Measurements from ENCODE around the gene MTMR3.

MTMR3 gene

GRCh38 chr22:29992341-29993275, 109.6 kb downstream of the MTMR3 start:
- Histone ChIP-seq H3K4me3 (ENCODE audit: low read depth in 1 of 2, low read length in 2 of 2) (no peak overlapping the region), H3K27me3 (ENCODE audit: low read depth, low read length) (no peaks in the 10 kb centered on the region), H3K27ac (ENCODE audit: low read length) (no peak overlapping the region), H3K9me3 (ENCODE audit: control insufficient read depth in 1 of 2, low read length in 2 of 2) (no peaks in the 10 kb centered on the region), H3K4me1 (ENCODE audit: control insufficient read depth in 1 of 2, insufficient read depth in 2 of 2, low read length in 2 of 2) (no peaks in the 10 kb centered on the region), H3K36me3 (ENCODE audit: control insufficient read depth in 1 of 2, insufficient read depth in 2 of 2, low read length in 2 of 2) (peaks cover 9 to 26% of the 10 kb centered on the region in 2 donors)

- no peak overlapping the region for H3K4me3 ChIP-seq (ENCODE audit: low read depth in 1 of 2, low read length in 2 of 2)
- H3K9me3 ChIP-seq (ENCODE audit: control insufficient read depth in 1 of 2, low read length in 2 of 2), result no peaks in the 10 kb centered on the region
- H3K36me3 ChIP-seq (ENCODE audit: control insufficient read depth in 1 of 2, insufficient read depth in 2 of 2, low read length in 2 of 2), result peaks cover 16 to 26% of the 10 kb centered on the region in 2 donors
- no peaks in the 10 kb centered on the region for H3K4me1 ChIP-seq (ENCODE audit: control insufficient read depth in 1 of 2, insufficient read depth in 2 of 2, low read length in 2 of 2)
- no peaks in the 10 kb centered on the region for H3K27me3 ChIP-seq (ENCODE audit: low read depth, low read length)
- peak overlapping the region; percentile 34 for H3K27ac ChIP-seq (ENCODE audit: low read length)
Observed at GRCh38 chr22:29994027-29994715, 111.2 kb downstream of the MTMR3 start.

- Histone ChIP-seq H3K4me1 (ENCODE audit: control insufficient read depth in 1 of 2, insufficient read depth in 2 of 2, low read length in 2 of 2) (no peaks in the 10 kb centered on the region), H3K4me3 (ENCODE audit: low read depth in 1 of 2, low read length in 2 of 2) (no peak overlapping the region), H3K27me3 (ENCODE audit: low read depth, low read length) (no peaks in the 10 kb centered on the region), H3K9me3 (ENCODE audit: control insufficient read depth in 1 of 2, low read length in 2 of 2) (no peaks in the 10 kb centered on the region), H3K27ac (ENCODE audit: low read length) (peak overlapping the region; percentile 34), H3K36me3 (ENCODE audit: control insufficient read depth in 1 of 2, insufficient read depth in 2 of 2, low read length in 2 of 2) (peaks cover 17 to 26% of the 10 kb centered on the region in 2 donors)
Observed at GRCh38 chr22:29994943-29995342, 112.0 kb downstream of the MTMR3 start.

GRCh38 chr22:29997107-29997506, 114.1 kb downstream of the MTMR3 start:
- no peak overlapping the region for H3K27ac ChIP-seq (ENCODE audit: low read length)
- no peaks in the 10 kb centered on the region for H3K9me3 ChIP-seq (ENCODE audit: control insufficient read depth in 1 of 2, low read length in 2 of 2)
- H3K4me1 ChIP-seq (ENCODE audit: control insufficient read depth in 1 of 2, insufficient read depth in 2 of 2, low read length in 2 of 2), result no peaks in the 10 kb centered on the region
- peaks cover 11 to 14% of the 10 kb centered on the region in 2 donors for H3K36me3 ChIP-seq (ENCODE audit: control insufficient read depth in 1 of 2, insufficient read depth in 2 of 2, low read length in 2 of 2)
- H3K4me3 ChIP-seq (ENCODE audit: low read depth in 1 of 2, low read length in 2 of 2), result no peak overlapping the region
- no peaks in the 10 kb centered on the region for H3K27me3 ChIP-seq (ENCODE audit: low read depth, low read length)

- Histone ChIP-seq H3K36me3 (ENCODE audit: control insufficient read depth in 1 of 2, insufficient read depth in 2 of 2, low read length in 2 of 2) (peaks cover 8 to 12% of the 10 kb centered on the region in 2 donors), H3K9me3 (ENCODE audit: control insufficient read depth in 1 of 2, low read length in 2 of 2) (no peaks in the 10 kb centered on the region), H3K27me3 (ENCODE audit: low read depth, low read length) (no peaks in the 10 kb centered on the region), H3K4me3 (ENCODE audit: low read depth in 1 of 2, low read length in 2 of 2) (no peak overlapping the region), H3K4me1 (ENCODE audit: control insufficient read depth in 1 of 2, insufficient read depth in 2 of 2, low read length in 2 of 2) (no peaks in the 10 kb centered on the region), H3K27ac (ENCODE audit: low read length) (no peak overlapping the region)
Observed at GRCh38 chr22:29997516-29997915, 114.5 kb downstream of the MTMR3 start.

- H3K27ac ChIP-seq (ENCODE audit: low read length), result no peak overlapping the region
- H3K27me3 ChIP-seq (ENCODE audit: low read depth, low read length), result no peaks in the 10 kb centered on the region
- H3K4me3 ChIP-seq (ENCODE audit: low read depth in 1 of 2, low read length in 2 of 2), result no peak overlapping the region
- no peaks in the 10 kb centered on the region for H3K4me1 ChIP-seq (ENCODE audit: control insufficient read depth in 1 of 2, insufficient read depth in 2 of 2, low read length in 2 of 2)
- peaks cover 15% of the 10 kb centered on the region in 2 donors for H3K36me3 ChIP-seq (ENCODE audit: control insufficient read depth in 1 of 2, insufficient read depth in 2 of 2, low read length in 2 of 2)
- no peaks in the 10 kb centered on the region for H3K9me3 ChIP-seq (ENCODE audit: control insufficient read depth in 1 of 2, low read length in 2 of 2)
Observed at GRCh38 chr22:29998627-29999384, 115.8 kb downstream of the MTMR3 start.

GRCh38 chr22:30000566-30000965, 117.6 kb downstream of the MTMR3 start:
- Histone ChIP-seq H3K27me3 (ENCODE audit: low read depth, low read length) (no peaks in the 10 kb centered on the region), H3K36me3 (ENCODE audit: control insufficient read depth in 1 of 2, insufficient read depth in 2 of 2, low read length in 2 of 2) (peaks cover 16 to 20% of the 10 kb centered on the region in 2 donors), H3K4me1 (ENCODE audit: control insufficient read depth in 1 of 2, insufficient read depth in 2 of 2, low read length in 2 of 2) (no peaks in the 10 kb centered on the region), H3K9me3 (ENCODE audit: control insufficient read depth in 1 of 2, low read length in 2 of 2) (no peaks in the 10 kb centered on the region), H3K4me3 (ENCODE audit: low read depth in 1 of 2, low read length in 2 of 2) (no peak overlapping the region), H3K27ac (ENCODE audit: low read length) (no peak overlapping the region)

GRCh38 chr22:30001459-30001858, 118.5 kb downstream of the MTMR3 start:
- no peak overlapping the region for H3K27ac ChIP-seq (ENCODE audit: low read length)
- no peaks in the 10 kb centered on the region for H3K27me3 ChIP-seq (ENCODE audit: low read depth, low read length)
- H3K9me3 ChIP-seq (ENCODE audit: control insufficient read depth in 1 of 2, low read length in 2 of 2), result no peaks in the 10 kb centered on the region
- no peaks in the 10 kb centered on the region for H3K4me1 ChIP-seq (ENCODE audit: control insufficient read depth in 1 of 2, insufficient read depth in 2 of 2, low read length in 2 of 2)
- peaks cover 20 to 23% of the 10 kb centered on the region in 2 donors for H3K36me3 ChIP-seq (ENCODE audit: control insufficient read depth in 1 of 2, insufficient read depth in 2 of 2, low read length in 2 of 2)
- H3K4me3 ChIP-seq (ENCODE audit: low read depth in 1 of 2, low read length in 2 of 2), result no peak overlapping the region

- no peaks in the 10 kb centered on the region for H3K9me3 ChIP-seq (ENCODE audit: control insufficient read depth in 1 of 2, low read length in 2 of 2)
- H3K4me1 ChIP-seq (ENCODE audit: control insufficient read depth in 1 of 2, insufficient read depth in 2 of 2, low read length in 2 of 2), result no peaks in the 10 kb centered on the region
- no peak overlapping the region for H3K27ac ChIP-seq (ENCODE audit: low read length)
- no peaks in the 10 kb centered on the region for H3K27me3 ChIP-seq (ENCODE audit: low read depth, low read length)
- peaks cover 30 to 38% of the 10 kb centered on the region in 2 donors for H3K36me3 ChIP-seq (ENCODE audit: control insufficient read depth in 1 of 2, insufficient read depth in 2 of 2, low read length in 2 of 2)
- H3K4me3 ChIP-seq (ENCODE audit: low read depth in 1 of 2, low read length in 2 of 2), result no peak overlapping the region
Observed at GRCh38 chr22:30002861-30003486, 120.0 kb downstream of the MTMR3 start.

- no peaks in the 10 kb centered on the region for H3K4me1 ChIP-seq (ENCODE audit: control insufficient read depth in 1 of 2, insufficient read depth in 2 of 2, low read length in 2 of 2)
- no peak overlapping the region for H3K4me3 ChIP-seq (ENCODE audit: low read depth in 1 of 2, low read length in 2 of 2)
- no peaks in the 10 kb centered on the region for H3K27me3 ChIP-seq (ENCODE audit: low read depth, low read length)
- H3K36me3 ChIP-seq (ENCODE audit: control insufficient read depth in 1 of 2, insufficient read depth in 2 of 2, low read length in 2 of 2), result peaks cover 32 to 49% of the 10 kb centered on the region in 2 donors
- no peaks in the 10 kb centered on the region for H3K9me3 ChIP-seq (ENCODE audit: control insufficient read depth in 1 of 2, low read length in 2 of 2)
- no peak overlapping the region for H3K27ac ChIP-seq (ENCODE audit: low read length)
Observed at GRCh38 chr22:30004101-30004500, 121.1 kb downstream of the MTMR3 start.
